Activated CD8-positive, alpha-beta memory T cell treated with anti-CD3 and anti-CD28 coated beads, Interleukin-2, amount 10 ng/mL, durations not matched to agents 7 days and 5 days (primary cell): ENCODE measurements around the gene MAPK10. TPM values are rescaled to one million over a fixed set of nuclear protein-coding genes. Genes with fewer than 3 reads are reported as not detected.
"Not testable (repeated sequence)": the region's sequence is repeated elsewhere in the genome, so short reads cannot be mapped to it uniquely, and the experiment has no call there.

Experiments used
- ATAC-seq: fragments of 150-1000 bp; cut with Tn5 transposase; one replicate; pipeline ENCODE4 v1.10.0; 2021; ENCODE audit warnings: moderate library complexity
- CTCF ChIA-PET: fragments of 350-600 bp; sonication (Branson Sonifier 250); formaldehyde crosslinking; loops from one replicate; lab custom pipeline; 2021; ENCODE audit warnings: antibody characterized with exemption; lab: Charles Lee
- DNase-seq: peaks from one replicate; pipeline ENCODE4 v3.0.0-alpha.2; 2020
- H3K27ac Mint-ChIP-seq: one replicate; pipeline ENCODE4 v1.8.0; 2021; ENCODE audit warnings: mild to moderate bottlenecking, mixed read lengths
- H3K27me3 Mint-ChIP-seq: one replicate; pipeline ENCODE4 v1.8.0; 2021; ENCODE audit warnings: mixed read lengths
- H3K36me3 Mint-ChIP-seq: one replicate; pipeline ENCODE4 v1.8.0; 2021; ENCODE audit warnings: mild to moderate bottlenecking, mixed read lengths
- H3K4me1 Mint-ChIP-seq: one replicate; pipeline ENCODE4 v1.8.0; 2021; ENCODE audit warnings: mixed read lengths
- H3K4me3 Mint-ChIP-seq: one replicate; pipeline ENCODE4 v1.8.0; 2021; ENCODE audit warnings: mild to moderate bottlenecking, moderate library complexity, mixed read lengths
- H3K9me3 Mint-ChIP-seq: one replicate; pipeline ENCODE4 v1.8.0; 2022; ENCODE audit warnings: low read depth, mixed read lengths
- total RNA-seq, 2 experiments: library from RNA; stranded (reverse); gene quantifications; one replicate each; pipeline ENCODE4 v1.2.3, GENCODE V29; 2021

MAPK10 gene
- total RNA-seq, 2 experiments from 2014 or later: not detected

- H3K27ac Mint-ChIP-seq: no peak overlapping the region
- ATAC-seq (no peak), DNase-seq (no peak)
- peaks cover 10% of the 10 kb centered on the region for H3K9me3 Mint-ChIP-seq
- H3K36me3 Mint-ChIP-seq: no peaks in the 10 kb centered on the region
- no peaks in the 10 kb centered on the region for H3K4me1 Mint-ChIP-seq
- no peaks in the 10 kb centered on the region for H3K27me3 Mint-ChIP-seq
- H3K4me3 Mint-ChIP-seq: no peak overlapping the region
- CTCF ChIA-PET: no interaction called here
Measured at GRCh38 chr4:86184216-86184900, 175.5 kb downstream of the MAPK10 start.

- ATAC-seq (no peak), DNase-seq (no peak)
- CTCF ChIA-PET: no interaction called here
- H3K4me3 Mint-ChIP-seq: no peak overlapping the region
- no peak overlapping the region for H3K27ac Mint-ChIP-seq
- peaks cover 11% of the 10 kb centered on the region for H3K9me3 Mint-ChIP-seq
- H3K4me1 Mint-ChIP-seq: no peaks in the 10 kb centered on the region
- H3K27me3 Mint-ChIP-seq: no peaks in the 10 kb centered on the region
- H3K36me3 Mint-ChIP-seq: no peaks in the 10 kb centered on the region
Measured at GRCh38 chr4:86181585-86181984, 178.3 kb downstream of the MAPK10 start.

GRCh38 chr4:86178211-86178610, 181.6 kb downstream of the MAPK10 start:
- CTCF ChIA-PET: no interaction called here
- DNase-seq (no peak), ATAC-seq (no peak)

GRCh38 chr4:86174506-86174905, 185.3 kb downstream of the MAPK10 start:
- CTCF ChIA-PET: no interaction called here
- no peak overlapping the region for H3K4me3 Mint-ChIP-seq
- no peak for ATAC-seq

More at GRCh38 chr4:86178211-86178610, 181.6 kb downstream of the MAPK10 start:
- H3K36me3 Mint-ChIP-seq: no peaks in the 10 kb centered on the region
- H3K9me3 Mint-ChIP-seq: peaks cover 8% of the 10 kb centered on the region
- H3K4me1 Mint-ChIP-seq: no peaks in the 10 kb centered on the region
- H3K27ac Mint-ChIP-seq: no peak overlapping the region
- H3K4me3 Mint-ChIP-seq: no peak overlapping the region
- no peaks in the 10 kb centered on the region for H3K27me3 Mint-ChIP-seq

GRCh38 chr4:86168335-86168734, 191.5 kb downstream of the MAPK10 start:
- H3K27ac Mint-ChIP-seq, CTCF ChIA-PET, ATAC-seq, DNase-seq, H3K36me3 Mint-ChIP-seq, H3K4me1 Mint-ChIP-seq, H3K27me3 Mint-ChIP-seq, H3K4me3 Mint-ChIP-seq, H3K9me3 Mint-ChIP-seq: not testable (repeated sequence)

More at GRCh38 chr4:86174506-86174905, 185.3 kb downstream of the MAPK10 start:
- no peaks in the 10 kb centered on the region for H3K4me1 Mint-ChIP-seq
- peaks cover 3% of the 10 kb centered on the region for H3K9me3 Mint-ChIP-seq
- H3K27ac Mint-ChIP-seq: no peak overlapping the region
- H3K27me3 Mint-ChIP-seq: no peaks in the 10 kb centered on the region
- no peaks in the 10 kb centered on the region for H3K36me3 Mint-ChIP-seq
- no peak for DNase-seq

- Mint-ChIP-seq H3K27me3 (no peaks in the 10 kb centered on the region), H3K36me3 (no peaks in the 10 kb centered on the region), H3K9me3 (no peaks in the 10 kb centered on the region), H3K27ac (no peak overlapping the region), H3K4me1 (no peaks in the 10 kb centered on the region), H3K4me3 (no peak overlapping the region)
- CTCF ChIA-PET: no interaction called here
- ATAC-seq (no peak), DNase-seq (no peak)
Measured at GRCh38 chr4:86160426-86160825, 199.4 kb downstream of the MAPK10 start.

- Mint-ChIP-seq H3K4me3 (no peak overlapping the region), H3K27me3 (no peaks in the 10 kb centered on the region), H3K4me1 (no peaks in the 10 kb centered on the region), H3K36me3 (no peaks in the 10 kb centered on the region), H3K27ac (no peak overlapping the region), H3K9me3 (peaks cover 2% of the 10 kb centered on the region)
- DNase-seq: no peak
- CTCF ChIA-PET: interaction anchor here (0.7 kb wide), 1 partner anchor 416 kb away, joined by 3 read pairs; no protein-coding TSS in a partner anchor
- no peak for ATAC-seq
Measured at GRCh38 chr4:86159216-86159615, 200.6 kb downstream of the MAPK10 start.

GRCh38 chr4:86156531-86156930, 203.3 kb downstream of the MAPK10 start:
- Mint-ChIP-seq H3K9me3 (peaks cover 2% of the 10 kb centered on the region), H3K36me3 (no peaks in the 10 kb centered on the region), H3K27me3 (no peaks in the 10 kb centered on the region), H3K27ac (no peak overlapping the region), H3K4me3 (no peak overlapping the region), H3K4me1 (no peaks in the 10 kb centered on the region)
- DNase-seq (no peak), ATAC-seq (no peak)
- CTCF ChIA-PET: no interaction called here

- H3K36me3 Mint-ChIP-seq: no peaks in the 10 kb centered on the region
- ATAC-seq: no peak
- no peak overlapping the region for H3K4me3 Mint-ChIP-seq
- H3K27ac Mint-ChIP-seq: no peak overlapping the region
- H3K9me3 Mint-ChIP-seq: peaks cover 8% of the 10 kb centered on the region
- CTCF ChIA-PET: no interaction called here
- no peaks in the 10 kb centered on the region for H3K4me1 Mint-ChIP-seq
- no peak for DNase-seq
- no peaks in the 10 kb centered on the region for H3K27me3 Mint-ChIP-seq
Measured at GRCh38 chr4:86155766-86156165, 204.1 kb downstream of the MAPK10 start.

GRCh38 chr4:86152454-86152853, 207.4 kb downstream of the MAPK10 start:
- no peak overlapping the region for H3K4me3 Mint-ChIP-seq
- ATAC-seq: no peak
- DNase-seq: no peak
- CTCF ChIA-PET: no interaction called here
- peaks cover 9% of the 10 kb centered on the region for H3K9me3 Mint-ChIP-seq
- no peak overlapping the region for H3K27ac Mint-ChIP-seq
- no peaks in the 10 kb centered on the region for H3K36me3 Mint-ChIP-seq
- H3K4me1 Mint-ChIP-seq: no peaks in the 10 kb centered on the region
- H3K27me3 Mint-ChIP-seq: no peaks in the 10 kb centered on the region

- H3K27ac Mint-ChIP-seq: no peak overlapping the region
- H3K36me3 Mint-ChIP-seq: no peaks in the 10 kb centered on the region
- H3K9me3 Mint-ChIP-seq: peaks cover 9% of the 10 kb centered on the region
- no peaks in the 10 kb centered on the region for H3K27me3 Mint-ChIP-seq
- CTCF ChIA-PET: no interaction called here
- no peak overlapping the region for H3K4me3 Mint-ChIP-seq
- no peaks in the 10 kb centered on the region for H3K4me1 Mint-ChIP-seq
- DNase-seq: no peak
- no peak for ATAC-seq
Measured at GRCh38 chr4:86151196-86151595, 208.7 kb downstream of the MAPK10 start.

- H3K4me1 Mint-ChIP-seq: no peaks in the 10 kb centered on the region
Measured at GRCh38 chr4:86141161-86141560, 218.7 kb downstream of the MAPK10 start.

GRCh38 chr4:86132468-86132867, 227.4 kb downstream of the MAPK10 start:
- no peaks in the 10 kb centered on the region for H3K36me3 Mint-ChIP-seq
- H3K4me1 Mint-ChIP-seq: no peaks in the 10 kb centered on the region
- no peak overlapping the region for H3K4me3 Mint-ChIP-seq
- CTCF ChIA-PET: no interaction called here
- ATAC-seq (no peak), DNase-seq (no peak)
- H3K27me3 Mint-ChIP-seq: no peaks in the 10 kb centered on the region
- H3K9me3 Mint-ChIP-seq: peaks cover 2% of the 10 kb centered on the region
- H3K27ac Mint-ChIP-seq: no peak overlapping the region

More at GRCh38 chr4:86141161-86141560, 218.7 kb downstream of the MAPK10 start:
- peaks cover 3% of the 10 kb centered on the region for H3K9me3 Mint-ChIP-seq
- ATAC-seq (no peak), DNase-seq (no peak)
- H3K27ac Mint-ChIP-seq: no peak overlapping the region
- H3K4me3 Mint-ChIP-seq: no peak overlapping the region
- no peaks in the 10 kb centered on the region for H3K36me3 Mint-ChIP-seq
- CTCF ChIA-PET: no interaction called here
- H3K27me3 Mint-ChIP-seq: no peaks in the 10 kb centered on the region

- H3K9me3 Mint-ChIP-seq: peaks cover 2% of the 10 kb centered on the region
- no peaks in the 10 kb centered on the region for H3K4me1 Mint-ChIP-seq
- H3K27me3 Mint-ChIP-seq: no peaks in the 10 kb centered on the region
- no peaks in the 10 kb centered on the region for H3K36me3 Mint-ChIP-seq
- no peak for ATAC-seq
- no peak overlapping the region for H3K4me3 Mint-ChIP-seq
- CTCF ChIA-PET: no interaction called here
- DNase-seq: no peak
- H3K27ac Mint-ChIP-seq: no peak overlapping the region
Measured at GRCh38 chr4:86131456-86131855, 228.4 kb downstream of the MAPK10 start.
